ENCODE results near the gene LRRC61.
"Not testable (repeated sequence)": the region's sequence is repeated elsewhere in the genome, so short reads cannot be mapped to it uniquely, and the experiment has no call there.

The LRRC61 gene

GRCh38 chr7:150384406-150385301 is 61.5 kb downstream of the LRRC61 start:
- Histone ChIP-seq H3K36me3 (ENCODE audit: control insufficient read depth, low read depth, low read length) (peaks cover 19% of the 10 kb centered on the region), H3K9me3 (ENCODE audit: control insufficient read depth, low read depth, low read length) (no peaks in the 10 kb centered on the region), H3K27me3 (ENCODE audit: control insufficient read depth, insufficient read depth, low read length) (no peaks in the 10 kb centered on the region), H3K9ac (ENCODE audit: low read length) (peak overlapping the region; percentile 78), H3K4me3 (ENCODE audit: low read length) (peak overlapping the region; percentile 44), H3K4me1 (ENCODE audit: control insufficient read depth, low read depth, low read length) (peaks cover 61% of the 10 kb centered on the region), H3K27ac (ENCODE audit: low read length) (peak overlapping the region; percentile 94)

- H3K9ac ChIP-seq (ENCODE audit: low read length): no peak overlapping the region
- no peaks in the 10 kb centered on the region for H3K9me3 ChIP-seq (ENCODE audit: control insufficient read depth, low read depth, low read length)
- H3K27me3 ChIP-seq (ENCODE audit: control insufficient read depth, insufficient read depth, low read length): no peaks in the 10 kb centered on the region
- peaks cover 23% of the 10 kb centered on the region for H3K36me3 ChIP-seq (ENCODE audit: control insufficient read depth, low read depth, low read length)
- peak overlapping the region; percentile 21 for H3K27ac ChIP-seq (ENCODE audit: low read length)
- H3K4me3 ChIP-seq (ENCODE audit: low read length): no peak overlapping the region
- H3K4me1 ChIP-seq (ENCODE audit: control insufficient read depth, low read depth, low read length): peaks cover 57% of the 10 kb centered on the region
Observed at GRCh38 chr7:150385302-150385723, 62.2 kb downstream of the LRRC61 start.

- not testable (repeated sequence) for H3K27me3 ChIP-seq (ENCODE audit: control insufficient read depth, insufficient read depth, low read length); H3K9ac ChIP-seq (ENCODE audit: low read length); H3K9me3 ChIP-seq (ENCODE audit: control insufficient read depth, low read depth, low read length); H3K4me3 ChIP-seq (ENCODE audit: low read length)
- peaks cover 51% of the 10 kb centered on the region for H3K4me1 ChIP-seq (ENCODE audit: control insufficient read depth, low read depth, low read length)
- H3K27ac ChIP-seq (ENCODE audit: low read length): peak overlapping the region; percentile 21
- H3K36me3 ChIP-seq (ENCODE audit: control insufficient read depth, low read depth, low read length): peaks cover 29% of the 10 kb centered on the region
Observed at GRCh38 chr7:150385884-150386283, 62.7 kb downstream of the LRRC61 start.

Data from iPS-18a (cell line).